B cell (primary cell): Measurements from ENCODE around the gene TSPAN18. TPM values are rescaled to one million over a fixed set of nuclear protein-coding genes. Genes with fewer than 3 reads are reported as not detected.

ENCODE experiments used
- ATAC-seq: fragments of 200-7000 bp; cut with Tn5 transposase; one replicate; pipeline ENCODE4 v1.10.0; 2021; ENCODE audit warnings: low read depth, mild to moderate bottlenecking, moderate number of reproducible peaks, moderate library complexity
- CTCF ChIA-PET: fragments of 350-600 bp; sonication (Branson Sonifier 250); formaldehyde crosslinking; loops from one replicate; lab custom pipeline; 2021; ENCODE audit warnings: antibody characterized with exemption, inconsistent platforms; lab: Charles Lee
- POLR2A ChIA-PET: fragments of 350-600 bp; sonication (Branson Sonifier 250); formaldehyde crosslinking; loops from one replicate; lab custom pipeline; 2021; ENCODE audit warnings: antibody characterized with exemption; lab: Charles Lee
- DNase-seq: peaks from one replicate; pipeline ENCODE4 v3.0.0; 2013
- H2AFZ ChIP-seq: 2 replicates; pipeline ENCODE4 v1.6.1; 2012; ENCODE audit warnings: mild to moderate bottlenecking, low read depth, low read length; ENCODE audit not compliant: insufficient read depth, poor library complexity, severe bottlenecking
- H3K27ac ChIP-seq, 2 donors: 1 replicate in 1 of 2; 2 replicates in 1 of 2; pipeline ENCODE4 v1.5.1; 2012 to 2013; ENCODE audit warnings: low read length in 2 of 2, mild to moderate bottlenecking in 2 of 2, moderate library complexity in 1 of 2
- H3K27me3 ChIP-seq, 4 experiments: fragments of 200-600 bp in 1 of 4; sonication (generic) in 1 of 4; replicated peaks in 1 of 4; 1 replicate in 2 of 4; 2 replicates in 2 of 4; pipeline versions ENCODE4 v1.6.1 to v1.7.0; 2013 to 2016; ENCODE audit warnings: low read length in 3 of 4, mild to moderate bottlenecking in 2 of 4, mixed read lengths in 1 of 4, moderate library complexity in 1 of 4; ENCODE audit not compliant: insufficient read depth in 4 of 4, control insufficient read depth in 3 of 4; ENCODE audit errors: control extremely low read depth in 1 of 4
- H3K36me3 ChIP-seq, 2 experiments: replicated peaks in 1 of 2; 1 replicate in 1 of 2; 2 replicates in 1 of 2; pipeline versions ENCODE4 v1.6.1 to v1.7.1; 2013; ENCODE audit warnings: low read length in 1 of 2; ENCODE audit not compliant: insufficient read depth in 2 of 2, control insufficient read depth in 1 of 2; ENCODE audit errors: control extremely low read depth in 1 of 2, extremely low read depth in 1 of 2
- H3K4me1 ChIP-seq, 2 donors: fragments of 200-600 bp in 1 of 2; sonication (generic) in 1 of 2; 1 replicate in 1 of 2; 2 replicates in 1 of 2; pipeline versions ENCODE4 v1.5.1 to v1.6.1; 2013 to 2017; ENCODE audit warnings: low read length in 2 of 2; ENCODE audit not compliant: control insufficient read depth in 2 of 2, insufficient read depth in 2 of 2
- H3K4me2 ChIP-seq: replicated peaks from 2 replicates; pipeline ENCODE3; 2012; ENCODE audit warnings: mild to moderate bottlenecking, low read depth, low read length; ENCODE audit not compliant: poor library complexity, severe bottlenecking
- H3K4me3 ChIP-seq, 5 experiments: fragments of 200-600 bp in 1 of 5; sonication (generic) in 1 of 5; 1 replicate in 3 of 5; 2 replicates in 2 of 5; pipeline versions ENCODE4 v1.5.1 to v1.7.0; 2011 to 2016; ENCODE audit warnings: low read length in 4 of 5, mild to moderate bottlenecking in 4 of 5, low read depth in 2 of 5, control low read depth in 1 of 5, moderate library complexity in 1 of 5; ENCODE audit not compliant: insufficient read depth in 1 of 5; ENCODE audit errors: control extremely low read depth in 1 of 5, extremely low read depth in 1 of 5
- H3K79me2 ChIP-seq: fragments of 200-600 bp; sonication (generic); one replicate; pipeline ENCODE4 v1.6.0; 2016; ENCODE audit warnings: low read length; ENCODE audit not compliant: control insufficient read depth, insufficient read depth
- H3K9ac ChIP-seq: fragments of 200-600 bp; sonication (generic); 2 replicates; pipeline ENCODE4 v1.6.1; 2017; ENCODE audit warnings: mild to moderate bottlenecking, low read length, moderate library complexity
- H3K9me3 ChIP-seq, 3 donors: one replicate each; pipeline versions ENCODE4 v1.6.1 to v1.7.1; 2013; ENCODE audit warnings: low read length in 2 of 3; ENCODE audit not compliant: control insufficient read depth in 2 of 3, insufficient read depth in 1 of 3; ENCODE audit errors: control extremely low read depth in 1 of 3
- H4K20me1 ChIP-seq: 2 replicates; pipeline ENCODE4 v1.6.0; 2012; ENCODE audit warnings: mild to moderate bottlenecking, low read length; ENCODE audit not compliant: insufficient read depth, control insufficient read depth, poor library complexity, severe bottlenecking
- H3K27ac Mint-ChIP-seq: one replicate; pipeline ENCODE4 v1.8.0; 2021; ENCODE audit warnings: mixed read lengths
- H3K27me3 Mint-ChIP-seq: one replicate; pipeline ENCODE4 v1.8.0; 2021; ENCODE audit warnings: mixed read lengths
- H3K4me1 Mint-ChIP-seq: one replicate; pipeline ENCODE4 v1.8.0; 2021; ENCODE audit warnings: mixed read lengths
- H3K4me3 Mint-ChIP-seq: one replicate; pipeline ENCODE4 v1.8.0; 2021; ENCODE audit warnings: mixed read lengths
- H3K9me3 Mint-ChIP-seq: one replicate; pipeline ENCODE4 v1.8.0; 2022; ENCODE audit warnings: mixed read lengths; ENCODE audit not compliant: insufficient read depth
- EZH2 ChIP-seq: IDR thresholded peaks from 2 replicates; pipeline ENCODE4 v1.6.1; 2012; ENCODE audit warnings: borderline replicate concordance, low read depth, mild to moderate bottlenecking, moderate library complexity, low read length; ENCODE audit not compliant: insufficient read depth, poor library complexity, severe bottlenecking
- WGBS: methylation state at CpG from one replicate; pipeline ENCODE4 v1.1.5; 2013; ENCODE audit warnings: missing lambda C conversion rate; ENCODE audit not compliant: insufficient coverage; 5-methylcytosine and 5-hydroxymethylcytosine counted together
- intact Hi-C: fragments of 100-400 bp; cut with micrococcal nuclease; formaldehyde crosslinking; loops from one replicate; pipeline ENCODE4 v1.10.0; 2022
- polyA plus RNA-seq: library from polyadenylated mRNA; depleted of rRNA; stranded (reverse); fragments of >200 nt; gene quantifications from 2 replicates; pipeline ENCODE4 v1.2.3, GENCODE V29; 2012
- total RNA-seq, 2 donors: library from RNA; stranded (reverse); fragments of 120-200 nt in 1 of 2; gene quantifications; 1 replicate in 1 of 2; 2 replicates in 1 of 2; pipeline versions ENCODE4 v1.2.3 to v1.2.4, GENCODE V29; 2013 to 2022
- TF ChIP-seq, protein P1 (sequence below): fragments of 200-600 bp; IDR thresholded peaks from one replicate; pipeline ENCODE4 v1.8.0; 2022; ENCODE audit warnings: antibody characterized with exemption, mild to moderate bottlenecking

The TSPAN18 gene
- total and polyA plus RNA-seq, 2 donors (not counting 1 experiment from before 2014, with no cell fraction given), result 0.75 to 2.0 TPM

DNA sequence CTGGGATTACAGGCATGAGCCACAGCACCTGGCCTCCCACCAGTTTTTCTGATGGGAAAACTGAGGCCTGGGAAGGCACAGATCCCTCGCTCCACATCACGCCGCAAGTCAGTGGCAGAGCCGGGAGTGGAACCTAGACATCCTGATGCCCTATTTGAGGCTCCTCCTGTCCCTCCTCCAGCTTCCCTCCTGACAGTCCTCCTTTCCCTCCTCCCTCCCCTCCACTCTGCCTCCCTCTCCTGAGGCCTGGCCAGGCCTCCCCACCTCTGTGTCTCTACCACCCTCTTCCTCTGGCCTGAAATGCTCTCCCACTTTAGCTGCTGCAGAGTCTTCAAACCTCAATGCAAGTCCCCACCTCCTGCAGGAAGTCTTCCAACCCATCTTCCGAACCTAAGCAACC, 237.2 kb downstream of the TSPAN18 start:
- DNase-seq (no peak), ATAC-seq (no peak)
- Histone ChIP-seq H3K4me1 (no peaks in the 10 kb centered on the region), H3K4me3 (no peak overlapping the region), H2AFZ (no peak overlapping the region), H4K20me1 (no peaks in the 10 kb centered on the region), H3K27ac (no peak overlapping the region), H3K4me2 (no peak overlapping the region), H3K27me3 (no peaks in the 10 kb centered on the region), H3K36me3 (no peaks in the 10 kb centered on the region), H3K79me2 (no peaks in the 10 kb centered on the region), H3K9me3 (no peaks in the 10 kb centered on the region), H3K9ac (no peak overlapping the region)
- TF ChIP-seq, protein P1, sequence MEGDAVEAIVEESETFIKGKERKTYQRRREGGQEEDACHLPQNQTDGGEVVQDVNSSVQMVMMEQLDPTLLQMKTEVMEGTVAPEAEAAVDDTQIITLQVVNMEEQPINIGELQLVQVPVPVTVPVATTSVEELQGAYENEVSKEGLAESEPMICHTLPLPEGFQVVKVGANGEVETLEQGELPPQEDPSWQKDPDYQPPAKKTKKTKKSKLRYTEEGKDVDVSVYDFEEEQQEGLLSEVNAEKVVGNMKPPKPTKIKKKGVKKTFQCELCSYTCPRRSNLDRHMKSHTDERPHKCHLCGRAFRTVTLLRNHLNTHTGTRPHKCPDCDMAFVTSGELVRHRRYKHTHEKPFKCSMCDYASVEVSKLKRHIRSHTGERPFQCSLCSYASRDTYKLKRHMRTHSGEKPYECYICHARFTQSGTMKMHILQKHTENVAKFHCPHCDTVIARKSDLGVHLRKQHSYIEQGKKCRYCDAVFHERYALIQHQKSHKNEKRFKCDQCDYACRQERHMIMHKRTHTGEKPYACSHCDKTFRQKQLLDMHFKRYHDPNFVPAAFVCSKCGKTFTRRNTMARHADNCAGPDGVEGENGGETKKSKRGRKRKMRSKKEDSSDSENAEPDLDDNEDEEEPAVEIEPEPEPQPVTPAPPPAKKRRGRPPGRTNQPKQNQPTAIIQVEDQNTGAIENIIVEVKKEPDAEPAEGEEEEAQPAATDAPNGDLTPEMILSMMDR, result no peak
- TF ChIP-seq EZH2, result no peak
- intact Hi-C loops, result no loop called here
- Mint-ChIP-seq H3K27ac (no peak overlapping the region), H3K4me3 (no peak overlapping the region), H3K4me1 (peaks cover 3% of the 10 kb centered on the region), H3K9me3 (no peaks in the 10 kb centered on the region), H3K27me3 (peaks cover 1% of the 10 kb centered on the region)
- 89% methylated on average over 5 of the region's 5 CpGs for WGBS
- POLR2A ChIA-PET, result interaction anchor here (0.6 kb wide), 2 partner anchors 12 to 35 kb away, joined by 3 to 4 read pairs; no protein-coding TSS in a partner anchor
- CTCF ChIA-PET, result interaction anchor here (0.7 to 1.1 kb wide), 2 partner anchors 28 to 35 kb away, joined by 3 read pairs; no protein-coding TSS in a partner anchor

DNA sequence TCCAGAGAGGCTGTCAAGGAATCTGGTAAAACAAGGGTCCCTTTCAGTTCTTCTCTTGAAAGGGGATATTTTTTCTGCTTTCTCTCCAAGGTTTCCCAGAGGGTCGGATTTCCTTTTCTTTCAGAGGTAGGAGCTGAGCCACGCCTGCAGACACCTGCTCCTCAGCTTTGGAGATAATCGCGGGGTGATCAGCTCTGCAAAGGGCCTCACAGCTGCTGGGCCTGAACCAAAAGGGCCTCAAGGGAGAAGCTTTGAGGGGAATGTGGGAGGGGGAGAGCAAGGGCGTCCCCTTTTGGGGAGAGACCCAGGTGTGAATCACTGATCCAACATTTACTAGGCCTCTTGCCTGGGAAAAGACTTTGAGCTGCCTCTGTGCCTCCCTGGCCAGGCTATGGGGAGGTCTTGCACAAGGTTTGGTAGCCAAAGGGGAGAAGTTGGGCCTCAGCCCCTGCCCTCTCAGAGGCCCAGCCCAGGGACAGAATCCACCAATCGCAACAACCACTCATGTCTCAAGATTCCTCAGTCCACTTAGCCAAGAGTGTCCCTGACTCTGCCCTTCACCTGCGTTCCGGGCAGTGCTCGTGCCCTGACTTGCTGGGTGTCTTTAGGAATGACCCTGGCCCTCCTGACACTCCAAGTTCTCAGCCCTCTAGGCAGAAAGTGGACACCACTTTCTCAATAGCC, 237.9 kb downstream of the TSPAN18 start:
- Histone ChIP-seq H3K4me3 (no peak overlapping the region), H3K4me1 (no peaks in the 10 kb centered on the region), H2AFZ (no peak overlapping the region), H4K20me1 (no peaks in the 10 kb centered on the region), H3K4me2 (no peak overlapping the region), H3K27ac (no peak overlapping the region), H3K9me3 (no peaks in the 10 kb centered on the region), H3K36me3 (no peaks in the 10 kb centered on the region), H3K9ac (no peak overlapping the region), H3K79me2 (no peaks in the 10 kb centered on the region), H3K27me3 (no peaks in the 10 kb centered on the region)
- DNase-seq (no peak), ATAC-seq (no peak)
- H3K9me3 Mint-ChIP-seq, result no peaks in the 10 kb centered on the region
- 68% methylated on average over 8 of the region's 9 CpGs for WGBS
- no peak overlapping the region for H3K27ac Mint-ChIP-seq
- intact Hi-C loops, result no loop called here
- no peaks in the 10 kb centered on the region for H3K27me3 Mint-ChIP-seq
- peaks cover 3% of the 10 kb centered on the region for H3K4me1 Mint-ChIP-seq
- no peak overlapping the region for H3K4me3 Mint-ChIP-seq
- TF ChIP-seq EZH2, result no peak
- TF ChIP-seq, protein P1, result no peak
- POLR2A ChIA-PET, result interaction anchor here (0.6 kb wide), 1 partner anchor 12 kb away, joined by 4 read pairs; no protein-coding TSS in a partner anchor
- CTCF ChIA-PET, result interaction anchor here (0.7 to 1.1 kb wide), 2 partner anchors 29 to 35 kb away, joined by 3 read pairs; no protein-coding TSS in a partner anchor
